Small intestine (tissue), 7 donors: ENCODE data around the gene GALNT18. TPM values are rescaled to one million over a fixed set of nuclear protein-coding genes. Genes with fewer than 3 reads are reported as not detected.
"Not testable (repeated sequence)": the region's sequence is repeated elsewhere in the genome, so short reads cannot be mapped to it uniquely, and the experiment has no call there.

Experiments used
- DNase-seq, 2 donors: peaks; one replicate each; pipeline versions ENCODE4 v3.0.0 to v3.0.0-alpha.2; 2013
- FAIRE-seq: peaks from 2 replicates; lab custom pipeline; 2012; peaks lifted over from hg19 to GRCh38; lab: Jason Lieb, UNC
- H3K27ac ChIP-seq, 3 donors: one replicate each; pipeline ENCODE4 v1.5.1; 2013; ENCODE audit warnings: low read length in 2 of 3, mild to moderate bottlenecking in 2 of 3, control low read depth in 1 of 3, inconsistent platforms in 1 of 3, low read depth in 1 of 3, moderate library complexity in 1 of 3
- H3K27me3 ChIP-seq, 3 donors: one replicate each; pipeline ENCODE4 v1.6.1; 2013; ENCODE audit warnings: low read length in 3 of 3, inconsistent platforms in 1 of 3; ENCODE audit not compliant: control insufficient read depth in 3 of 3, insufficient read depth in 3 of 3
- H3K36me3 ChIP-seq, 3 donors: one replicate each; pipeline ENCODE4 v1.6.1; 2013; ENCODE audit warnings: low read length in 3 of 3, inconsistent platforms in 1 of 3, low read depth in 1 of 3, mild to moderate bottlenecking in 1 of 3, moderate library complexity in 1 of 3; ENCODE audit not compliant: control insufficient read depth in 3 of 3, insufficient read depth in 2 of 3
- H3K4me1 ChIP-seq, 3 donors: one replicate each; pipeline ENCODE4 v1.6.1; 2013; ENCODE audit warnings: low read length in 2 of 3, inconsistent platforms in 1 of 3, low read depth in 1 of 3, mild to moderate bottlenecking in 1 of 3, moderate library complexity in 1 of 3; ENCODE audit not compliant: control insufficient read depth in 3 of 3, insufficient read depth in 2 of 3
- H3K4me3 ChIP-seq, 3 donors: one replicate each; pipeline ENCODE4 v1.5.1; 2013; ENCODE audit warnings: low read length in 3 of 3, control low read depth in 1 of 3, inconsistent platforms in 1 of 3, low read depth in 1 of 3, mild to moderate bottlenecking in 1 of 3, moderate library complexity in 1 of 3
- H3K9me3 ChIP-seq, 2 donors: one replicate each; pipeline ENCODE4 v1.6.1; 2013; ENCODE audit warnings: low read depth in 1 of 2, low read length in 1 of 2; ENCODE audit not compliant: control insufficient read depth in 2 of 2, insufficient read depth in 1 of 2
- WGBS, 3 donors: extraction: QIAGEN DNeasy Blood & Tissue Kit; methylation state at CpG; one replicate each; pipeline ENCODE4 v1.1.7; 2013; 5-methylcytosine and 5-hydroxymethylcytosine counted together
- polyA plus RNA-seq, 4 donors: library from polyadenylated mRNA; stranded (reverse) in 3 of 4; unstranded in 1 of 4; fragments of 200-250 nt in 3 of 4; fragments of 120-200 nt in 1 of 4; gene quantifications; one replicate each; pipeline versions ENCODE4 v1.2.1 to v1.2.3, GENCODE V29; 2013
- donor health status: healthy with polysubstance abuse.
- donor health status: control.
- donor health status: control.
- donor health status: Bipolar disorder and iron deficiency.
- donor health status: healthy.

The GALNT18 gene
- polyA plus RNA-seq, 4 donors, result 0.45 to 18.9 (median 1.5) TPM

GRCh38 chr11:11370962-11371303 lies 250.9 kb downstream of the GALNT18 start:
- Histone ChIP-seq H3K9me3 (no peaks in the 10 kb centered on the region), H3K4me1 (no peaks in the 10 kb centered on the region), H3K27me3 (peaks cover 0 to 3% (median 0%) of the 10 kb centered on the region in 3 donors), H3K4me3 (no peak overlapping the region), H3K27ac (no peak overlapping the region), H3K36me3 (peaks cover 0 to 3% (median 0%) of the 10 kb centered on the region in 3 donors)
- 75 to 82% (median 82%) methylated on average over 6 of the region's 6 CpGs for WGBS, 3 donors
- FAIRE-seq, result no peak
- no peak for DNase-seq

GRCh38 chr11:11370255-11370961 lies 251.4 kb downstream of the GALNT18 start:
- H3K27me3 ChIP-seq, result peaks cover 0 to 3% (median 0%) of the 10 kb centered on the region in 3 donors
- 64 to 75% (median 72%) methylated on average over 8 of the region's 8 CpGs for WGBS, 3 donors
- H3K4me3 ChIP-seq, result no peak overlapping the region
- no peaks in the 10 kb centered on the region for H3K9me3 ChIP-seq
- H3K4me1 ChIP-seq, result no peaks in the 10 kb centered on the region
- FAIRE-seq, result no peak
- no peak for DNase-seq
- no peak overlapping the region for H3K27ac ChIP-seq
- peaks cover 0 to 3% (median 0%) of the 10 kb centered on the region in 3 donors for H3K36me3 ChIP-seq

- H3K27me3 ChIP-seq, result no peaks in the 10 kb centered on the region
- peaks cover 0 to 3% (median 0%) of the 10 kb centered on the region in 3 donors for H3K36me3 ChIP-seq
- H3K4me1 ChIP-seq, result no peaks in the 10 kb centered on the region
- WGBS, 3 donors, result 77 to 91% (median 81%) methylated on average over 1 of the region's 1 CpG
- H3K4me3 ChIP-seq, result no peak overlapping the region
- no peak overlapping the region for H3K27ac ChIP-seq
- DNase-seq (no peak), FAIRE-seq (no peak)
- no peaks in the 10 kb centered on the region for H3K9me3 ChIP-seq
These were observed 255.0 kb downstream of the GALNT18 start for GRCh38 chr11:11366793-11367192.

GRCh38 chr11:11363674-11364073 lies 258.1 kb downstream of the GALNT18 start:
- no peak for FAIRE-seq
- Histone ChIP-seq H3K27ac (no peak overlapping the region), H3K9me3 (no peaks in the 10 kb centered on the region), H3K36me3 (peaks cover 0 to 3% (median 0%) of the 10 kb centered on the region in 3 donors), H3K27me3 (no peaks in the 10 kb centered on the region), H3K4me3 (no peak overlapping the region), H3K4me1 (no peaks in the 10 kb centered on the region)
- DNase-seq, result no peak

- H3K27ac ChIP-seq, result no peak overlapping the region
- FAIRE-seq, result no peak
- H3K9me3 ChIP-seq, result no peaks in the 10 kb centered on the region
- DNase-seq, result no peak
- no peaks in the 10 kb centered on the region for H3K4me1 ChIP-seq
- WGBS, 3 donors, result 57 to 75% (median 59%) methylated on average over 3 of the region's 3 CpGs
- H3K4me3 ChIP-seq, result no peak overlapping the region
- no peaks in the 10 kb centered on the region for H3K36me3 ChIP-seq
- peaks cover 0 to 7% (median 0%) of the 10 kb centered on the region in 3 donors for H3K27me3 ChIP-seq
These were observed 262.2 kb downstream of the GALNT18 start for GRCh38 chr11:11359611-11360010.

- H3K4me1 ChIP-seq, result no peaks in the 10 kb centered on the region
- no peaks in the 10 kb centered on the region for H3K36me3 ChIP-seq
These were observed 265.0 kb downstream of the GALNT18 start for GRCh38 chr11:11356842-11357241.

GRCh38 chr11:11352878-11353277 lies 268.9 kb downstream of the GALNT18 start, which contains the start of gene CSNK2A3:
CSNK2A3 (minus strand) TSS chr11:11353250; CDS start chr11:11353119, 131 bp downstream.
- WGBS, 3 donors, result 76 to 82% (median 79%) methylated on average over 10 to 11 of the region's 11 CpGs
- DNase-seq, H3K36me3 ChIP-seq, H3K9me3 ChIP-seq, H3K27me3 ChIP-seq, H3K27ac ChIP-seq, H3K4me3 ChIP-seq, H3K4me1 ChIP-seq, FAIRE-seq: not testable (repeated sequence)

More at GRCh38 chr11:11356842-11357241, 265.0 kb downstream of the GALNT18 start:
- 30 to 72% (median 53%) methylated on average over 9 of the region's 9 CpGs for WGBS, 3 donors
- H3K27ac ChIP-seq, result no peak overlapping the region
- H3K27me3 ChIP-seq, result peaks cover 0 to 7% (median 0%) of the 10 kb centered on the region in 3 donors
- no peaks in the 10 kb centered on the region for H3K9me3 ChIP-seq
- FAIRE-seq (no peak), DNase-seq (peak in 1 of 2 donors; percentile 6)
- H3K4me3 ChIP-seq, result no peak overlapping the region

GRCh38 chr11:11351851-11352250 lies 270.0 kb downstream of the GALNT18 start:
- H3K4me3 ChIP-seq, H3K27ac ChIP-seq, H3K4me1 ChIP-seq, DNase-seq, H3K9me3 ChIP-seq, FAIRE-seq, H3K36me3 ChIP-seq, H3K27me3 ChIP-seq: not testable (repeated sequence)
- 74 to 84% (median 79%) methylated on average over 8 of the region's 10 CpGs for WGBS, 3 donors
